ENCODE results near the gene PRDM11.

PRDM11 gene

DNA sequence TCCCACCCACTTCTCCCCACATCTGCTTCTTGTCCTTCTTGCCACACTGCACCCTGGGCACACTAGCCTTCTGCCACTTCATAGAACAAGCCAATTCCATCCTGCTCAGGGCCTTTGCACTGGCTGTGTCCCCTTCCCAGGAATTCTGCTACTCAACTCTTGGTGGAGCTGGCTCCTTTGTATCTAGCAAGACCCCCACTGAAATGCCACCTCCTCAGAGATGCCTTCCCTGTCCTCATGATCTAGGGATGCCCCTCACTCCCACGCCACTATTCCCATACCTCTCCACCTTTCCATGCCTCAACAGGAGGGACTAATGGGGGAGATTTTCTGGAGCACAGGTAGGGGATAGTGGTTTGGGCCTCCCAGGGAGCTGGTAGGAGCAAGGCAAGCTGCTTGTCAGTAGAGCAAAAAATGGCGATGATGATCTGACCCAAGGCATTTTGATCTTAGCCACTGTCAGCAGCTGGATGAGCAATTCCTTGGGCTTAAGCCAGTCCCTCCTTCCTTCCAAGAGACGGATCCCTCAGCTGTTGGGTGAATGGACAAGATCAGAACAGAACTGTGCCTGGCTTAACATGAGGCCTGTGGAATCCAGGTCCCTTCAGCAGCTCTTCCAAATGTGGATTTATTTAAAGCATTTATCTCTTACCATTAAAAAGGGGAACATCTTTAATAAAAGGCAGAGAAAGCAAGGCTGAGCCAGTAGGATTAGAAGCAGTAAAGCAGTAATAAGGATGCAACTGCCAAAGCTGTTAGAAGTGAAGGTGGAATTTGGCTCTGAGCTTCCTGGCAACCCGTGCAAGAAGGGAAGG lies 4.0 kb upstream of the PRDM11 start:
- no peak for DNase-seq

DNA sequence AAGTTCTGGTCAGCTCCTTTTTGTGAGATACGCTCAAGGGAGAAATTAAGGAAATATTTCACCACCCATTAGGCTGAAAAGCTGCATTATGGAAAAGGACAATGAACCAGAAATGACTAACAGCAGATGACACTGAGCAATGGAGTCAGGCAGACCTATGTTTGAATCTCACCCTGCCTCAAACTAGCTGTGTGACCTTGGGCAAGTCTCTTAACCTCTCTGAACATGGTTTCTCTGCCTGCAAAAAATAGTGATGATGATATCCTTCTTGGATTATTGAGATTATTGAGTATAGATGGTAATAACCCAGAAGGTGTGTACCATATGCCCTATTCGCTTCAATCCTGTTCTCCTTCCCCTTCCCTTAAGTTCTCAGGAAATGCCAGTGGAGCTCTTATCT lies 2.9 kb upstream of the PRDM11 start:
- DNase-seq = no peak

DNA sequence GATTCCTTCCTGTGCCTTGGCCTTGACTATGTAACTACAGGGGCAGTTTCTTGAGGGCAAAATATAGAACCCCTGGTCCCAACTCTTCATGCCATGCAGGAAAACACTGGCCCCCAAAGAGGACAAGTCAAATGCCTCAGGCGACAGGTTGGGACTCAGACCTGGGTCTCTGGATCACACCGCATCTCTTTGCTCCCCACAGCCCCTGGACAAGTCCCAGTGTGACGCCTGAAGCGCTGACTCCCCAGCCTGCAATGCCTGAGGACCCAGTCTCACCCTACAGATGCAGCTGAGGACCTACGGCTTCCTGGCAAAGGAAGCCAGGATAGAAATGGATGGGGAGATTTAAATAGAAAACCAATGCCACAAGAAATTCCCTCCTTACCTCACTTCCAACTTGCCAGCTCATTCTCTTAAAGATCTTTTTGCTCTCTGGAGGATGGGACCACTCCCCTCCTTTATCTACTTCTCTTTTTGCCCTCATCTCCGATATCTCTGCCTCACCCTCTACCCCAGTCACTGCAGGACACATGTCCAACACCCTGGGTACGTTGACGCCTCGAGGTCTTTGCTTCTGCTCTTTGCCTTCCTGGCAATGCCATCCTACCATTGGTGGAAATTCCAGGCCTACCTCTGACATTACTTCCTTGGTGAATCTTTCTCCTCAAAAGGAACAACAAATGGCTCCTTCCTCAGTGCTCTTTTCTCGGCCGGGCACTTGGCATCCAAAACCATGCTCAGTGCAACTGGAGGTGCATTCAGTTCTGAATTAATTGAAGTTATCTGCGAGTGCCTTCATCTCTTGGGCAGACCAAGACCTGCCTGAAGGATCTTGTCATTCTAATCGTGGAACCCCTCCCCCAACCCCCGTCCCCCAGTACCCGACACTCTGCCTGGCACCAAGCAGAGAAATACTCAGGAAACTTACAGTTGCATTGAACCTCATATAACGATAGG lies 2.0 kb upstream of the PRDM11 start:
- DNase-seq = no peak

GRCh38 chr11:45145083-45145378 lies 1.4 kb upstream of the PRDM11 start:
- DNase-seq = no peak

GRCh38 chr11:45145379-45146071 lies 914 bp upstream of the PRDM11 start:
- no peak for DNase-seq

DNA sequence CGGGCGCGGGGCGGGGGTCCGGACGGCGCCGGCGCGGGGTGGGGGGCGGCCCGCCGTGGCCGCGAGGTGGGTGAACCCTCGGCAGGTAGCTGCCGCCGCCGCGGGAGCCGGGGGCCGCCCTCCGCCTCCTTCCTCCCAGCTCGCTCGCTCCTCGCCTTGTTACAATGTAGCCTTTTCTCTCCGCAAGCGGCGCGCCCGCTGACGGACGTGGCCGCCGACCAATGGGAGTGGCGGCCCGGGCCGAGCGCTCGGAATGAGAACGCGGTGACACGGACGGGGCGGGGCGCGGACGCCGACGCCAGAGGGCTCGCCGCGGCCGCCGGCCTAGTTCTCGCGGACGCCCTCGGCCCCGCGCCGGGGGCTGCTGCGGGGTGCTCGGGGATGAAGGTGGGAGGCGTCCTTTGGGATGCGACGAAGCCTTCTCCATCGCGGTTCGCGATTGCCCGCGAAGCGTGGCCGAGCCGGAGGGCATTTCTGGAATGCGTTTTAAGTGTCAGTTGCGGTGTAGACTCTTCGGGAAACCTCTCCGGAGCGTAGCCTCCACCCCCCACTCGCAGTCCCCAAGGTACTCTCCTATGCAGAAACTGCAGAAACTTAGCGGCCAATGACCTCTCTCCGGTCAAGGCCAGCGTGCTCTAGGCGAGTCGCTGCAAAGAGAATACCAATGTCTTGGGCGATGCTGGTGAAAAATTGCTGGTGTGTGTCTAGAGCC lies 734 bp downstream of the PRDM11 start:
- peak; percentile 89 for DNase-seq

GRCh38 chr11:45147891-45148675 lies 1.6 kb downstream of the PRDM11 start:
- no peak for DNase-seq

GRCh38 chr11:45149483-45150056 lies 3.1 kb downstream of the PRDM11 start:
- DNase-seq = no peak

DNA sequence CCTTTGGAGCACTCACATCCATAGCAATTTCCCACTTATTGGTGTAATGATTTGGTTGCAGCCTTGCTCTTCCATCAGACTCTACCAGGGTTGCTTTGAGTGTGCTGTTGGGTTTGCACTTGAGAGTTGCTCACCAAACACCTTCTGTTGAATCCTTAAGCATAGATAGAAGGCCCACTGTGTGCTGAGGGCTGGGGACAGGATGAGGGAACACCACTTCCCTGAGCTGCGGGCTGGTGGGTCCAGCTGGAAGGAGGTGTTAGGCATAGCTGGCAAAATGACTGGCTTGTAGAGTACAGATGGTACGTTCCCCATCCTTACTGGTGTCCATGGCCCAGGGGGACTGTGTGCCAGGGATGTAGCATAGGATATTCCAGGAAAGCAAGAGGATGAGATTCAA lies 3.9 kb downstream of the PRDM11 start:
- no peak for DNase-seq

DNA sequence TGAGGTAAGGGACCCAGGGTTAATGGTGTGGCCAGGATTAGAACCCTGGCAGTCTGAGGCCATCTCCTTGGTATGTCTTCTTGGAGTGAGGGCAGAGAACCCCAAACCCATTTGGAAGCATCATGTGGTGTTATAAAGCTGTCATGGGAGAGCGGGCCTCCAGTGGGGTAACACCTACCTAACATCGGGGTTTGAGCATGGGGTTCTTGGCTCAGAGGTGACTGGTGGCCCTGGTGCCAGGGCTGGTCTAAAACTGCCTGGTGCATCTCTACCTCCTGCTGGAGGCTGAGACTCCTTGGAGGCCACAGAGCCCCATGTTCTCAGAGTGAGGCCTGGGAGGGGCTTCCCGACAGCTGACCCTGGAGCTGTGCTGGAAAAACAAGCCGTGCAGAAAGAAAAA lies 4.5 kb downstream of the PRDM11 start:
- no peak for DNase-seq

- DNase-seq = no peak
Observed at GRCh38 chr11:45151362-45151982, 5.0 kb downstream of the PRDM11 start.

- DNase-seq = no peak
Observed at GRCh38 chr11:45152740-45153595, 6.5 kb downstream of the PRDM11 start.

- DNase-seq = no peak
Observed at GRCh38 chr11:45154276-45154675, 7.8 kb downstream of the PRDM11 start.

GRCh38 chr11:45155058-45155551 lies 8.7 kb downstream of the PRDM11 start:
- no peak for DNase-seq

DNA sequence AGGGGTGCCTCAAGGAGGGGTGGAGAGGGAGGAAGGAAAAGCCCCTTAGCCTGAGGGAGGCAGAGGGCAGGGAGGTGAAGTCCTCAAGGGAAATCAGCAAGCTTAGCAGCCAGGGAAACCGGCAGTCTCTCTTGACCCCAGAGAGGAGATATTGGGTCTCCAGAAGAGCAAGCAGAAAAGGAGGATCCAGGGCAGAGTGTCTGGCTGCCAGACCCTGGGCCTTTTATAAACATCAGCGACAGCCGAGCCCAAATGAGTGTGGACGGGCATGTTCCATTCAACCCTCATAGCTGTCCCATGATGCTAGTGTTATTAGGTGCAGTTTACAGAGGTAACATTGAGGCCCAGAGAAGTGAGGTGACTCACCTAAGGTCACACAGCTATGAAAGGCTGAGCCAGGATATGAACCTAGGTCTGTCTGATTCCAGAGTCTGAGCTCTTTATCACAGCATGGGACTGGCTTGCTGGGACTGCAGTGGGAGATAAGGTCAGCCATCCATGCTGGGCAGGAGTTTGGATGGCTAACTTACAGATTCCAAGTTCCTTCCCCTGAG lies 9.3 kb downstream of the PRDM11 start:
- no peak for DNase-seq

DNA sequence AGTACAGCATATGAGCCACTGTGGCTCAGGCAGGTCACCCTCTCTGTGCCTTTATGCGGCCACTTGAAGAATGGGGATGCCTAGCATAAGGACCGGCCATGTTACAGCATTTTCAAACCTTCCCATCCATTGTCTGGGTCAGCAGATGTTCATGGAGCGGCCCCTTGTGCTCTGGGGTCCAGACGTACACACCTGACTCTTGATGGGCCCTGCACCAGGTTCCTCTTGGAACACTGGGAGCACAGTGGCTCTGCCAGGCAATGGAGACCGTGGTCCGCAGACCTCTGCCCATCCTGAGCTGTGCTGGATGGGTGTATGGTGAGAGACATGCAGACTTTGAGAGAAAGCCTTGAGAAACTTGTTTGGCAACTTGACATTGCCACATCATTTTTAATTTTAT lies 9.8 kb downstream of the PRDM11 start:
- no peak for DNase-seq

DNA sequence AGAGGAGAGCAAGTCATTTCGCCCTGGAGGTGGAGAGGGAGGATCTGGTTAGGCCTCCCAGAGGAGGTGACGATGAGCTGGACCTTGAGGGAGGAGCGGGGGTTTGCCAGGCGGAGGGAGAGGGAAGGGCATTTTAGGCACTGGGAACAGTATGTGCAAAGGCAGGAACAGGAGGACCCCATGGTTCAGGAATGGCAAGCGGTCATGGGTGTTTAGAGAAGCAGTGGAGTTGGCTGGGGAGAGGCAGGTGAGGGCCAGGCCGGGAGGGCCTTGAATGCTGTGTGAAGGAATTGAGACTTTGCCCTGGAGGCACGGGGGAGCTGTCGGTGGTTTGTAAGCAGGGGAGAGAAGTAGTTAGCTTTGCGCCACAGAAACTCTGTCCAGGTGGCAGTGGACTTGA lies 10.3 kb downstream of the PRDM11 start:
- DNase-seq = no peak

DNA sequence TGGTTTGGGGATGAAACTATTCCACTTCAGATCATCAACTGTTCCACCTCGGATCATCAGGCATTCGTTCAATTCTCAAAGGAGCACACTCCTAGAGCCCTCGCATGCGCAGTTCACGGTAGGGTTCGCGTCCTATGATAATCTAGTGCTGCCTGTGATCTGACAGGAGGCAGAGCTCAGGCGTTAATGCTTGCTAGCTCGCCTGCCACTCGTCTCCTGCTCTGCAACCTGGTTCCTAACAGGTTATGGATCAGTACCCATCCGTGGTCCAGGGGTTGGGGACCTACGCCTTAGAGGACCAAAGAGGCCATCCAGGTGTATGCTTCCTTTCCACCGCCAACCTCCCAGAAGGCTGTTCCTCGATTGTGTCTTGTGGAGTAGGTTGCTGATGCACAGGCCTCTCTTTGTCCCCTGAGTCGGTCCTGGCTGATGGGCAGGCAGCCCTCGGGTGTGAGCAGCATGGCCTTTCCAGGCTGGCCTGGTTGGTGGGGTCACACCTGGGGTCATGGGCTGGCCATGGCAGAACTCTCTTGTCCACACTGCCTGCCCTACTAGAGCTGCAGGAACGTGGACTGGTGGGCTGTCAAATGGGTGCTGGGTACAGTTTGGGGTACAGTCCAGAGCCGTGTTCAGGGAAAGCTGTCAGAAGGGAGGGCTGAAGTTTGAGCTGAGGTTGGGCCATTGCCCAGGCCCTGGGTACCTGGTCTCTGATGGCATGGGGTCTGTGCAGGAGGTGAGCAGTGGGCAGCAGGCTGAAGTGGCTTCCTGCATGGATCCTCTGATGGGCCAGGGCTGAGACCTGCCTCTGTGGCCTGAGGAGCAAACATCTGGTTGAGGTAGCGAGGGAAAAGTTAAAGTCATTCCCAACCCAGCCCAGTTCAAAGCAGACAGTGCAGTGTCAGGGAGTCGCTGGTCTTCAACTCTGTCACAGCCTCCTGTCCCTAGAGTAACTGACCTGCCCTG lies 11.1 kb downstream of the PRDM11 start:
- DNase-seq = no peak
